Activated naive CD4-positive, alpha-beta T cell (primary cell): Measurements from ENCODE around the gene UFL1.
"Not testable (repeated sequence)": the region's sequence is repeated elsewhere in the genome, so short reads cannot be mapped to it uniquely, and the experiment has no call there.

Experiments used
- DNase-seq, 4 experiments: peaks; one replicate each; lab custom pipeline; 2025; lab: John Stamatoyannopoulos, UW

The UFL1 gene

GRCh38 chr6:96521644-96522464, at the start of gene UFL1:
TSS of gene UFL1 (plus strand) at chr6:96521806. CDS start at chr6:96521874, 68 bp downstream.
- DNase-seq: peak; percentile 82 to 93 (median 86)

DNA sequence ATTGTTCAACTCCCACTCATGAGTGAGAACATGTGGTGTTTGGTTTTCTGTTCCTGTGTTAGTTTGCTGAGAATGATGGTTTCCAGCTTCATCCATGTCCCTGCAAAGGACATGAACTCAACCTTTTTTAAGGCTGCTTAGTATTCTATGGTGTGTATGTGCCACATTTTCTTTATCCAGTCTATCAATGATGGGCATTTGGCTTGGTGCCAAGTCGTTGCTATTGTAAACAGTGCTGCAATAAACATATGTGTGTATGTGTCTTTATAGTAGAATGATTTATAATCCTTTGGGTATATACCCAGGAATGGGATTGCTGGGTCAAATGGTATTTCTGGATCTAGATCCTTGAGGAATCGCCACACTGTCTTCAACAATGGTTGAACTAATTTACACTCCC, 49.3 kb upstream of the UFL1 start:
- not testable (repeated sequence) for DNase-seq

- DNase-seq: no peak
These were observed 42.9 kb upstream of the UFL1 start for GRCh38 chr6:96478695-96479094.

GRCh38 chr6:96491926-96492325, 29.7 kb upstream of the UFL1 start:
- no peak for DNase-seq

- peak in 3 of 4 experiments; percentile 1 to 46 (median 14) for DNase-seq
These were observed 21.8 kb upstream of the UFL1 start for GRCh38 chr6:96499781-96500180.

DNA sequence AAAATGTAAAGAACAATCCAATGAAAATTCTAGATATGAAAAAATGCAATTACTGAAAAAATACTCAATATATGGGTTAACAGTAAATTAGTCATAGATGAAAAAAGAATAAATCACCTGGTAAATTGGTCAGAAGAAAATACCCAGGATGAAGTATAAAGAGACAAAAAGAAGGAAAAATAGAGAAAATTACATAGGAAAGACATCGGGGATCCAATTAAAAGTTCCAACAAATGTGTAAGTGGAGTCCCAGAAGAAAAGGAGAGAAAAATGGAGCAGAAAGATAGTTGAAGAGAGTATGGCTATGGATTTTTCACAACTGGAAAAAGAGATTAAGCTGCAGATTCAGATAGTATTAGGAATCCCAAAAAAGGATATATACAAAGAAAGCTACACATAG, 18.7 kb upstream of the UFL1 start:
- no peak for DNase-seq

- no peak for DNase-seq
These were observed 16.2 kb upstream of the UFL1 start for GRCh38 chr6:96505363-96505762.

DNA sequence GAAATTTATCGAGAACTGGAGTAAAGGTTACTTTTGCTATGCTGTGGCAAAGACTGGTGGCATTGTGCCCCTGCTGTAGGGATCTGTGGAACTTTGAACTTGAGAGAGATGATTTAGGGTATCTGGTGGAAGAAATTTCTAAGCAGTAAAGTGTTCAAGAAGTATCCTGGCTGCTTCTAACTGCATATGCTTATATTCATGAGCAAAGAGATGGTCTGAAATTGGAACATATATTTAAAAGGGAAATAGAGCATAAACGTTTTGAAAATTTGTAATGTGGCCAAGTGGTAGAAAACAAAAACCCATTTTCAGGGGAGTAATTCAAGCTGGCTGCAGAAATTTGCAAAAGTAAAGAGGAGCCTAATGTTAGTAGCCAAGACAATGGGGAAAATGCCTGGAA, 12.3 kb upstream of the UFL1 start:
- DNase-seq: no peak

GRCh38 chr6:96520171-96521115, 1.2 kb upstream of the UFL1 start:
- no peak for DNase-seq

- no peak for DNase-seq
These were observed 331 bp upstream of the UFL1 start for GRCh38 chr6:96521306-96521643.

DNA sequence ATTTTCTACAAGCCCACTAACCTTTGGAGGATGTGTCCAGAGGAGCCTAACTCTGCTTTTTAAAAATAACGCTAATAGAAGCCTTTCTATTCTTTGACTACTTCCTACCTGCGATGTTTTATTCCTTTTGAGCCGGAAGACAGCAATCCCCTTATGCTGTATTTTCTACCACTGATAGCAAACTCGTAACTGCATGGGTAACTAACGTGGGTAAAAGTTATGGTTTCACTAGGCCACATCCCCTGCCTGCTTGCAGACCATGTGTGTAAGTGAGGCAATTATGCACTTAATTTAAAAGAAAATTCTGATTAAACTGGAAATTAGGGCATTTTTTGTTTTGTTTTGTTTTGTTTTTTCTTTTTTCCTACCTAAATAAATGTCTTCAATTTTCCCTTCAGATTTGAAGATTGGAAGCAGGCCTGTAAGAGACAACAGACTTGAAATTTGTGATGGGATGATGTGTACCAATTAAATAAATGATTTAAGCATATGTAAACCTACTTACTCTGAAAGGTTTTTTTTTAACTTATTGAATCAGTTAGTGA, 931 bp downstream of the UFL1 start:
- DNase-seq: no peak

- no peak for DNase-seq
These were observed 6.6 kb downstream of the UFL1 start for GRCh38 chr6:96528193-96528592.

DNA sequence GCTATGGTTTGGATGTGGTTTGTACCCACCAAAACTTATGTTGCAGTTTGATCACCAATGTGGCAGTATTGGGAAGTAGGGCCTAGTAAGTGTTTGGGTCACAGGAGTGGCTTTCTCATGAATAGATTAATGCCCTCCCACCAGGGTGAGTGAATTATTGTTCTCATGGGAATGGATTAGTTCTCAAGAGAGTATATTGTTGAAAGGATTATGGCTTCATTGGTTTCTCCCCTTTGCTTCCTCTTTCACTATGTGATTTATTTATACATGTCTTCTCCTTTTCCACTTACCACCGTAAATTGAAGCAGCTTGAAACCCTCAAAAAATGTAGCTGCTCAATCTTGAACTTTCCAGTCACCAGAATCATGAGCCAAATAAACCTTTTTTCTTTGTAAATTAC, 10.8 kb downstream of the UFL1 start:
- DNase-seq: no peak

GRCh38 chr6:96537726-96538125, 16.1 kb downstream of the UFL1 start:
- no peak for DNase-seq

DNA sequence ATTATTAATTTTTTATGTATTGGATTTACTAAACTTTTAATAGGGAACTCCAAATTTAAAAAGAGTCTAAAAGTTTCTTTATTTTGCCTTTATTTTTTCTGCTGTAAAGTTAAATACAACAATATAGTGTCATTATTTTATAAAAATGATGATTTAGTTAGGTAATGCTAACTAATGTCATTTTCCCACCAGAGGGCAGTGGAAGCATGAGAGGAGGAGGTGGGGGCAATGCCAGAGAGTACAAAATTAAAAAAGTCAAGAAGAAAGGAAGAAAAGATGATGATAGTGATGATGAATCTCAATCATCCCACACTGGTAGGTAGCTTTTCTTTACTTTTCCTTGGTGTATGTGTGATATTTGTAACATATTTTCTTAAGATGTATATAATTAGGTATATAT, 21.1 kb downstream of the UFL1 start:
- DNase-seq: no peak

- no peak for DNase-seq
These were observed 24.3 kb downstream of the UFL1 start for GRCh38 chr6:96545882-96546281.

GRCh38 chr6:96547654-96548053, 26.0 kb downstream of the UFL1 start:
- DNase-seq: no peak

DNA sequence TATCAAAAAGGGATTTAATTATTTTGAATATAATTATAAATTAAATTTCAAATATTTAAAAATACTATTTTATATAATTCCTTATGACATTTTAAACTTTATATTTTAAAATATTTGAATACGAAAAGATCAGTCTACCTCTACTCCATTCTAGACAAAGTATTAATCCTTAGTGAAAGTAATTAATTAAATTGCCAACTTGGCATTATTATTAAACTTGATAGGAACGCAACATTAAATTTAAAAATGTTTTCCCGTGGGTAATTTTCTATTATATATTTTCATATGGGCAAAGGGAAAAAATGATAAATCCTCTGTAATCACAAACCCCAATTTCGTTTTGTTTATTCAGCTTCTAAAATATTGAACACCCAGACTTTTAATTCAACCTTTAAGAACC, 33.0 kb downstream of the UFL1 start:
- DNase-seq: no peak

DNA sequence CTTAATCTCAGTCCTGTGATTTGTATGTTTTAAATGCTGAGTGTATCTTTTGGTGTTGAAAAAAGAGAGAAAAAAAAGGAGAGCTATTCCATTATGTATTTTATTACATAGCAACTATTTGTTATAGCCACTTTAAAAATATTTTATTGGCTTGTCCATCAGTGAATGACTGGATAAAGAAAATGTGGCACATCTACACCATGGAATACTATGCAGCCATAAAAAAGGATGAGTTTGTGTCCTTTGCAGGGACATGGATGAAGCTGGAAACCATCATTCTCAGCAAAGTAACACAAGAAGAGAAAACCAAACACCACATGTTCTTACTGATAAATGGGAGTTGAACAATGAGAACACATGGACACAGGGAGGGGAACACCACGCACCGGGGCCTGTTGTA, 38.1 kb downstream of the UFL1 start:
- DNase-seq: not testable (repeated sequence)

DNA sequence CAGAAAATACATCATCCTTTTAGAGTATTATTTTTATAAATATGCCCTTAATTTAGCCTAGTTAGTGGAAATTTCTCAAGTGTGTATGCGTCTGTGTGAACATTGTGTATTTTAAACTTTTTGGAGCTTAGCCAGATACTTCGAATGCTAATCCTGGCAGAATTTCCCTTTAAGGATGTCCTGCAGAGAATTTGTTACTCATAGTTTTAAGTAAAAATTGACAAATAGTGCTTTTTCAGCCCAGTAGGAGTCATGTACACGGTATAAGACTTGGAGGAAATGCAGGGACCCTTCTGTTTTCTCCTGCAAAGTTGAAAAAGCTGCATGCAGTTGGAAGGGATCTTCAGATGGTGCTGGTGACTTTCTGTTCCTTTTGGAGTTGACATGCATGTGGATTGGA, 41.3 kb downstream of the UFL1 start, which contains the start of gene FHL5:
TSS of gene FHL5 (plus strand) at position 243 of the 400 bp plus-strand sequence. CDS start 40,486 bp downstream, outside the sequence.
- DNase-seq: no peak

GRCh38 chr6:96563853-96564252, 42.2 kb downstream of the UFL1 start:
- DNase-seq: no peak

DNA sequence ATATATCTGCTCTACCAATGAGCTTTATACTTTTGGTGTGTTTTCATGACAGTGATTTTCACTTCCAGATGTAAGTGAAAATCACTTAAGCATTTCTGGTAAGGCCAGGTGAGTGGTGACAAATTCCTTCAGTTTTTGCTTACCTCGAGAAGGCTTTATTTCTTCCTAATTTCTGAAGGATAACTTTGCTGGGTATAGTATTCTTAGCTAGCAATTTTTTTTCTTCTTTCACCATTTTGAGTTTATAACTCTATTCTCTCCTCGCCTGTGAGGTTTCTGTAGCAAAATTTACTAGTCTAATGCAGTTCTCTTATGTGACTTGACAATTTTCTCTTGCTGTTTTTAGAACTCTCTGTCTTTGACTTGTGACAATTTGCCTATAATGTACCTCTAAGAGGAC, 48.4 kb downstream of the UFL1 start:
- DNase-seq: no peak

GRCh38 chr6:96571551-96571950, 49.9 kb downstream of the UFL1 start:
- DNase-seq: no peak
